C4-2B (cell line): ENCODE data around the gene BACE1-AS.

Experiments used
- H3K27ac ChIP-seq: fragments of 450-650 bp; 2 replicates; pipeline ENCODE4 v1.5.1; 2017
- CTCF ChIP-seq: fragments of 450-650 bp; conservative IDR thresholded peaks from 2 replicates; pipeline ENCODE4 v1.5.1; 2017; ENCODE audit warnings: mild to moderate bottlenecking
- ZFX ChIP-seq: fragments of 450-650 bp; IDR thresholded peaks from 2 replicates; pipeline ENCODE4 v1.6.1; 2017

BACE1-AS gene

GRCh38 chr11:117279711-117280376 is 11.3 kb upstream of the BACE1-AS start:
- no peak overlapping the region for H3K27ac ChIP-seq
- no peak for TF ChIP-seq ZFX

- no peak overlapping the region for H3K27ac ChIP-seq
- TF ChIP-seq CTCF (no peak), ZFX (no peak)
Measured at GRCh38 chr11:117281159-117281558, 10.0 kb upstream of the BACE1-AS start.

GRCh38 chr11:117281869-117282268 is 9.3 kb upstream of the BACE1-AS start:
- TF ChIP-seq CTCF (no peak), ZFX (no peak)

GRCh38 chr11:117282956-117283355 is 8.2 kb upstream of the BACE1-AS start:
- no peak for TF ChIP-seq CTCF
- H3K27ac ChIP-seq: no peak overlapping the region

More at GRCh38 chr11:117281869-117282268, 9.3 kb upstream of the BACE1-AS start:
- H3K27ac ChIP-seq: no peak overlapping the region

GRCh38 chr11:117284053-117284452 is 7.1 kb upstream of the BACE1-AS start:
- no peak overlapping the region for H3K27ac ChIP-seq
- TF ChIP-seq CTCF (no peak), ZFX (no peak)

GRCh38 chr11:117286588-117286987 is 4.6 kb upstream of the BACE1-AS start:
- TF ChIP-seq ZFX (no peak), CTCF (no peak)

GRCh38 chr11:117287668-117288067 is 3.5 kb upstream of the BACE1-AS start:
- TF ChIP-seq CTCF: no peak
- TF ChIP-seq ZFX: no peak
- H3K27ac ChIP-seq: no peak overlapping the region

More at GRCh38 chr11:117286588-117286987, 4.6 kb upstream of the BACE1-AS start:
- no peak overlapping the region for H3K27ac ChIP-seq

- no peak overlapping the region for H3K27ac ChIP-seq
- TF ChIP-seq CTCF: no peak
- no peak for TF ChIP-seq ZFX
Measured at GRCh38 chr11:117289795-117290194, 1.4 kb upstream of the BACE1-AS start.
